CD14-positive monocyte (primary cell): ENCODE measurements around the gene ASCC1. TPM values are rescaled to one million over a fixed set of nuclear protein-coding genes. Genes with fewer than 3 reads are reported as not detected.

ENCODE experiments used
- DNase-seq, 3 donors: peaks; one replicate each; pipeline ENCODE4 v3.0.0-alpha.2; 2011 to 2022
- H2AFZ ChIP-seq: 2 replicates; pipeline ENCODE4 v1.6.0; 2012; ENCODE audit warnings: mild to moderate bottlenecking, low read depth, low read length, inconsistent platforms; ENCODE audit not compliant: insufficient read depth, poor library complexity, severe bottlenecking
- H3K27ac ChIP-seq, 2 donors: 1 replicate in 1 of 2; 2 replicates in 1 of 2; pipeline ENCODE4 v1.5.1; 2012 to 2013; ENCODE audit warnings: low read length in 2 of 2, control low read depth in 1 of 2, inconsistent platforms in 1 of 2, low read depth in 1 of 2, mild to moderate bottlenecking in 1 of 2
- H3K27me3 ChIP-seq, 2 donors: one replicate each; pipeline versions ENCODE4 v1.6.0 to v1.6.1; 2011 to 2013; ENCODE audit warnings: low read length in 2 of 2; ENCODE audit not compliant: control insufficient read depth in 2 of 2, insufficient read depth in 2 of 2
- H3K36me3 ChIP-seq, 2 donors: replicated peaks in 1 of 2; 1 replicate in 1 of 2; 2 replicates in 1 of 2; pipeline versions ENCODE4 v1.5.1 to v1.6.1; 2012 to 2013; ENCODE audit warnings: low read length in 2 of 2, control low read depth in 1 of 2, inconsistent platforms in 1 of 2, mild to moderate bottlenecking in 1 of 2; ENCODE audit not compliant: insufficient read depth in 2 of 2, control insufficient read depth in 1 of 2
- H3K4me1 ChIP-seq, 2 donors: 1 replicate in 1 of 2; 2 replicates in 1 of 2; pipeline versions ENCODE4 v1.5.1 to v1.6.1; 2012 to 2013; ENCODE audit warnings: low read length in 2 of 2, control low read depth in 1 of 2, inconsistent platforms in 1 of 2, mild to moderate bottlenecking in 1 of 2, moderate library complexity in 1 of 2; ENCODE audit not compliant: insufficient read depth in 2 of 2, control insufficient read depth in 1 of 2
- H3K4me2 ChIP-seq: replicated peaks from 2 replicates; pipeline ENCODE3; 2012; ENCODE audit warnings: low read length, moderate library complexity, mild to moderate bottlenecking; ENCODE audit not compliant: poor library complexity, severe bottlenecking; ENCODE audit errors: extremely low read depth
- H3K4me3 ChIP-seq, 3 experiments: fragments of 200-600 bp in 1 of 3; sonication (generic) in 1 of 3; replicated peaks in 1 of 3; 1 replicate in 2 of 3; 2 replicates in 1 of 3; pipeline ENCODE4 v1.5.1; 2011 to 2013; ENCODE audit warnings: low read length in 3 of 3, mild to moderate bottlenecking in 3 of 3, control low read depth in 2 of 3, low read depth in 2 of 3, inconsistent platforms in 1 of 3, moderate library complexity in 1 of 3
- H3K79me2 ChIP-seq: 2 replicates; pipeline ENCODE4 v1.6.0; 2012; ENCODE audit warnings: mild to moderate bottlenecking, control low read depth, inconsistent platforms, low read length, moderate library complexity; ENCODE audit not compliant: insufficient read depth
- H3K9ac ChIP-seq: 2 replicates; pipeline ENCODE4 v1.6.0; 2017; ENCODE audit warnings: low read length, mild to moderate bottlenecking; ENCODE audit not compliant: insufficient read depth, poor library complexity, severe bottlenecking
- H3K9me3 ChIP-seq, 2 donors: replicated peaks in 1 of 2; 1 replicate in 1 of 2; 2 replicates in 1 of 2; pipeline versions ENCODE4 v1.5.1 to v1.6.1; 2012 to 2013; ENCODE audit warnings: low read length in 2 of 2, control low read depth in 1 of 2; ENCODE audit not compliant: control insufficient read depth in 1 of 2, insufficient read depth in 1 of 2
- H4K20me1 ChIP-seq: 2 replicates; pipeline ENCODE4 v1.6.0; 2012; ENCODE audit warnings: mild to moderate bottlenecking, low read length, control low read depth, moderate library complexity; ENCODE audit not compliant: insufficient read depth
- H3K27ac Mint-ChIP-seq, 7 donors: one replicate each; pipeline ENCODE4 v1.8.0; 2020; ENCODE audit warnings: mild to moderate bottlenecking in 7 of 7, mixed read lengths in 7 of 7, moderate library complexity in 6 of 7, inconsistent platforms in 2 of 7
- H3K27me3 Mint-ChIP-seq, 3 donors: one replicate each; pipeline ENCODE4 v1.8.0; 2021 to 2022; ENCODE audit warnings: low read depth in 3 of 3, mild to moderate bottlenecking in 3 of 3, mixed read lengths in 3 of 3, moderate library complexity in 3 of 3, inconsistent platforms in 1 of 3
- H3K36me3 Mint-ChIP-seq, 2 donors: one replicate each; pipeline ENCODE4 v1.8.0; 2020; ENCODE audit warnings: mixed read lengths in 2 of 2, inconsistent platforms in 1 of 2, mild to moderate bottlenecking in 1 of 2
- H3K4me1 Mint-ChIP-seq: one replicate; pipeline ENCODE4 v1.8.0; 2020; ENCODE audit warnings: mild to moderate bottlenecking, mixed read lengths
- H3K4me3 Mint-ChIP-seq, 2 donors: one replicate each; pipeline ENCODE4 v1.8.0; 2020; ENCODE audit warnings: mild to moderate bottlenecking in 2 of 2, mixed read lengths in 2 of 2, moderate library complexity in 1 of 2
- H3K9me3 Mint-ChIP-seq, 7 donors: one replicate each; pipeline ENCODE4 v1.8.0; 2020 to 2022; ENCODE audit warnings: mixed read lengths in 7 of 7, mild to moderate bottlenecking in 6 of 7, moderate library complexity in 6 of 7, inconsistent platforms in 2 of 7
- WGBS: methylation state at CpG from one replicate; pipeline ENCODE4 v1.1.5; 2013; ENCODE audit warnings: missing lambda C conversion rate; ENCODE audit not compliant: insufficient coverage; 5-methylcytosine and 5-hydroxymethylcytosine counted together
- intact Hi-C, 2 donors: fragments of 100-400 bp; cut with micrococcal nuclease; formaldehyde crosslinking; loops; one replicate each; pipeline versions ENCODE4 v1.15.0 to v1.15.1; 2023
- polyA plus RNA-seq, 3 donors: library from polyadenylated mRNA; depleted of rRNA in 1 of 3; unstranded in 2 of 3; stranded (reverse) in 1 of 3; fragments of 300-500 nt in 2 of 3; fragments of >200 nt in 1 of 3; fragmentation: Illumina TruSeq in 2 of 3; gene quantifications; 1 replicate in 2 of 3; 2 replicates in 1 of 3; pipeline ENCODE4 v1.2.3, GENCODE V29; 2012 to 2021
- TF ChIP-seq, protein P1 (sequence below): fragments of 200-600 bp; IDR thresholded peaks from one replicate; pipeline ENCODE4 v1.8.0; 2022; ENCODE audit warnings: antibody characterized with exemption, mild to moderate bottlenecking

Gene ASCC1
- polyA plus RNA-seq, 3 donors: 8.2 to 20.9 (median 17.9) TPM

DNA sequence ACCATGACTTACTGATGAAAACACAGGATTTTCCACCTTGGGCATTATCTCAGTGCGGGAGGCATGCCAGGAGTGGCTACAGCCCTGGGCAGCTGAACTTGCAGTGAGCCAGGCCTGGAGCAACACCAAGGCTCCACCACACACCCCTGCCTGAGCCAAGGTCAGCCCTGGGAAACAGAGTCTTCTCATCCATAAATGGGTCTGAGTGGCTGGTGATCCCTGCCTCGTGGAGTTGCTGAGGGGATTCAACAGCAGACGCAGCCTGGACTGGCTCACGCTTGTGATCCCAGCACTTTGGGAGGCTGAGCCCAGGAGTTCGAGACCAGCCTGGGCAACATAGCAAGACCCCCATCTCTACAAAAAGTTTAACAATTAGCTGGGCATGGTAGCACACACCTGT is 160.0 kb downstream of the ASCC1 start:
- Histone ChIP-seq H2AFZ (no peak overlapping the region), H3K9ac (no peak overlapping the region), H3K9me3 (no peaks in the 10 kb centered on the region), H4K20me1 (no peaks in the 10 kb centered on the region), H3K27me3 (no peaks in the 10 kb centered on the region), H3K4me3 (no peak overlapping the region), H3K36me3 (no peaks in the 10 kb centered on the region), H3K27ac (no peak overlapping the region), H3K4me2 (no peak overlapping the region), H3K4me1 (no peaks in the 10 kb centered on the region), H3K79me2 (no peaks in the 10 kb centered on the region)
- Mint-ChIP-seq H3K27me3 (peaks cover 1 to 13% (median 3%) of the 10 kb centered on the region in 3 donors), H3K4me3 (no peak overlapping the region), H3K27ac (no peak overlapping the region), H3K9me3 (no peaks in the 10 kb centered on the region), H3K4me1 (peaks cover 5% of the 10 kb centered on the region), H3K36me3 (no peaks in the 10 kb centered on the region)
- intact Hi-C loops: loop anchor here in 1 of 2 donors (10.0 kb wide), 1 partner anchor 289 kb away; no protein-coding TSS in a partner anchor
- TF ChIP-seq, protein P1, sequence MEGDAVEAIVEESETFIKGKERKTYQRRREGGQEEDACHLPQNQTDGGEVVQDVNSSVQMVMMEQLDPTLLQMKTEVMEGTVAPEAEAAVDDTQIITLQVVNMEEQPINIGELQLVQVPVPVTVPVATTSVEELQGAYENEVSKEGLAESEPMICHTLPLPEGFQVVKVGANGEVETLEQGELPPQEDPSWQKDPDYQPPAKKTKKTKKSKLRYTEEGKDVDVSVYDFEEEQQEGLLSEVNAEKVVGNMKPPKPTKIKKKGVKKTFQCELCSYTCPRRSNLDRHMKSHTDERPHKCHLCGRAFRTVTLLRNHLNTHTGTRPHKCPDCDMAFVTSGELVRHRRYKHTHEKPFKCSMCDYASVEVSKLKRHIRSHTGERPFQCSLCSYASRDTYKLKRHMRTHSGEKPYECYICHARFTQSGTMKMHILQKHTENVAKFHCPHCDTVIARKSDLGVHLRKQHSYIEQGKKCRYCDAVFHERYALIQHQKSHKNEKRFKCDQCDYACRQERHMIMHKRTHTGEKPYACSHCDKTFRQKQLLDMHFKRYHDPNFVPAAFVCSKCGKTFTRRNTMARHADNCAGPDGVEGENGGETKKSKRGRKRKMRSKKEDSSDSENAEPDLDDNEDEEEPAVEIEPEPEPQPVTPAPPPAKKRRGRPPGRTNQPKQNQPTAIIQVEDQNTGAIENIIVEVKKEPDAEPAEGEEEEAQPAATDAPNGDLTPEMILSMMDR: no peak
- DNase-seq: no peak
- WGBS: 93% methylated on average over 4 of the region's 5 CpGs

GRCh38 chr10:72053690-72054089 is 162.4 kb downstream of the ASCC1 start:
- Mint-ChIP-seq H3K27ac (peak overlapping the region in 1 of 7 donors; percentile 7), H3K4me1 (peaks cover 5% of the 10 kb centered on the region), H3K4me3 (no peak overlapping the region), H3K36me3 (no peaks in the 10 kb centered on the region), H3K9me3 (peaks cover 0 to 9% (median 8%) of the 10 kb centered on the region in 7 donors), H3K27me3 (peaks cover 0 to 8% (median 4%) of the 10 kb centered on the region in 3 donors)
- Histone ChIP-seq H3K9ac (no peak overlapping the region), H3K4me3 (no peak overlapping the region), H3K4me2 (no peak overlapping the region), H3K36me3 (no peaks in the 10 kb centered on the region), H3K4me1 (no peaks in the 10 kb centered on the region), H3K27ac (no peak overlapping the region), H3K79me2 (no peaks in the 10 kb centered on the region), H4K20me1 (no peaks in the 10 kb centered on the region), H3K27me3 (no peaks in the 10 kb centered on the region), H3K9me3 (peaks cover 5 to 6% of the 10 kb centered on the region in 2 donors), H2AFZ (no peak overlapping the region)
- WGBS: 95% methylated on average over 7 of the region's 7 CpGs
- TF ChIP-seq, protein P1: no peak
- intact Hi-C loops: loop anchor here in 1 of 2 donors (10.0 kb wide), 1 partner anchor 291 kb away; no protein-coding TSS in a partner anchor
- no peak for DNase-seq
